Fibroblast of lung (primary cell): ENCODE measurements around the gene C2. TPM values are rescaled to one million over a fixed set of nuclear protein-coding genes. Genes with fewer than 3 reads are reported as not detected.

Experiments used
- DNase-seq, 2 donors: peaks; one replicate each; pipeline versions ENCODE4 v3.0.0 to v3.0.0-alpha.2; 2010; ENCODE audit warnings: low read depth in 2 of 2
- H2AFZ ChIP-seq: 2 replicates; pipeline ENCODE4 v1.5.1; 2012; ENCODE audit warnings: low read length, control low read depth, inconsistent platforms
- H3K27ac ChIP-seq: 2 replicates; pipeline ENCODE4 v1.5.1; 2011; ENCODE audit warnings: low read length, control low read depth; ENCODE audit not compliant: insufficient read depth
- H3K27me3 ChIP-seq: 2 replicates; pipeline ENCODE4 v1.5.1; 2011; ENCODE audit warnings: mild to moderate bottlenecking, low read length; ENCODE audit not compliant: control insufficient read depth, insufficient read depth
- H3K36me3 ChIP-seq: 2 replicates; pipeline ENCODE4 v1.5.1; 2011; ENCODE audit warnings: low read length; ENCODE audit not compliant: control insufficient read depth, insufficient read depth
- H3K4me1 ChIP-seq: 2 replicates; pipeline ENCODE4 v1.5.1; 2011; ENCODE audit warnings: low read length; ENCODE audit not compliant: control insufficient read depth, insufficient read depth; ENCODE audit errors: extremely low read depth
- H3K4me2 ChIP-seq: 2 replicates; pipeline ENCODE4 v1.5.1; 2011; ENCODE audit warnings: low read length, control low read depth; ENCODE audit not compliant: insufficient read depth; ENCODE audit errors: extremely low read depth
- H3K4me3 ChIP-seq, 4 experiments: fragments of 200-600 bp in 1 of 4; sonication (generic) in 1 of 4; replicated peaks in 1 of 4; 2 replicates each; pipeline ENCODE4 v1.5.1; 2011 to 2016; ENCODE audit warnings: low read length in 4 of 4, low read depth in 3 of 4, mild to moderate bottlenecking in 3 of 4, control low read depth in 2 of 4, inconsistent platforms in 1 of 4, mixed read lengths in 1 of 4; ENCODE audit not compliant: insufficient read depth in 1 of 4; ENCODE audit errors: control extremely low read depth in 1 of 4
- H3K79me2 ChIP-seq: 2 replicates; pipeline ENCODE4 v1.5.1; 2012; ENCODE audit warnings: mild to moderate bottlenecking, low read length, inconsistent platforms; ENCODE audit not compliant: control insufficient read depth, insufficient read depth
- H3K9ac ChIP-seq: 2 replicates; pipeline ENCODE4 v1.5.1; 2011; ENCODE audit warnings: mild to moderate bottlenecking, low read length, control low read depth; ENCODE audit not compliant: insufficient read depth
- H3K9me3 ChIP-seq: 2 replicates; pipeline ENCODE4 v1.5.1; 2012; ENCODE audit warnings: low read depth, low read length; ENCODE audit not compliant: control insufficient read depth, insufficient read depth
- H4K20me1 ChIP-seq: 2 replicates; pipeline ENCODE4 v1.5.1; 2011; ENCODE audit warnings: low read length; ENCODE audit not compliant: control insufficient read depth, insufficient read depth; ENCODE audit errors: extremely low read depth
- CTCF ChIP-seq, 2 donors: IDR thresholded peaks in 1 of 2; conservative IDR thresholded peaks in 1 of 2; 1 replicate in 1 of 2; 2 replicates in 1 of 2; pipeline ENCODE4 v1.5.1; 2011 to 2012; ENCODE audit warnings: low read length in 2 of 2, control low read depth in 1 of 2, inconsistent platforms in 1 of 2, low read depth in 1 of 2, mild to moderate bottlenecking in 1 of 2
- EZH2 ChIP-seq: IDR thresholded peaks from 2 replicates; pipeline ENCODE4 v1.5.1; 2012; ENCODE audit warnings: low read length, control low read depth, mild to moderate bottlenecking; ENCODE audit errors: missing control alignments
- polyA plus RNA-seq, 2 donors: library from polyadenylated mRNA; depleted of rRNA in 1 of 2; stranded (reverse) in 1 of 2; unstranded in 1 of 2; fragments of >200 nt; gene quantifications; 2 replicates each; pipeline ENCODE4 v1.2.1, GENCODE V29; 2011 to 2012; ENCODE audit warnings: missing spikeins in 1 of 2
- total RNA-seq: library from RNA; depleted of rRNA; stranded (reverse); fragments of >200 nt; gene quantifications from 2 replicates; pipeline ENCODE4 v1.2.1, GENCODE V29; 2014

The C2 gene
- total and polyA plus RNA-seq, 2 donors (not counting 1 experiment from before 2014, with no cell fraction given), result 7.6 to 16.8 TPM

- TF ChIP-seq CTCF (conservative IDR thresholded peaks at IDR 0.05 in 1 of 2, IDR thresholded peaks at IDR 0.05 in 1 of 2; ENCODE audit: low read depth in 1 of 2, low read length in 2 of 2) (no peak), EZH2 (no peak)
- H3K4me2 ChIP-seq, result no peak overlapping the region
- no peaks in the 10 kb centered on the region for H4K20me1 ChIP-seq
- no peak overlapping the region for H3K9ac ChIP-seq
- no peak for DNase-seq
- H3K27ac ChIP-seq, result peak overlapping the region; percentile 17
- no peaks in the 10 kb centered on the region for H3K27me3 ChIP-seq
- H3K4me1 ChIP-seq, result peaks cover 15% of the 10 kb centered on the region
- H2AFZ ChIP-seq, result no peak overlapping the region
- no peaks in the 10 kb centered on the region for H3K9me3 ChIP-seq
- no peaks in the 10 kb centered on the region for H3K79me2 ChIP-seq
- H3K4me3 ChIP-seq, result no peak overlapping the region
- no peaks in the 10 kb centered on the region for H3K36me3 ChIP-seq
These were observed 15.5 kb upstream of the C2 start for GRCh38 chr6:31911826-31912585.

- H3K79me2 ChIP-seq, result no peaks in the 10 kb centered on the region
- H3K4me1 ChIP-seq, result peaks cover 3% of the 10 kb centered on the region
- H3K27ac ChIP-seq, result no peak overlapping the region
- DNase-seq, result no peak
- no peak overlapping the region for H3K4me2 ChIP-seq
- no peaks in the 10 kb centered on the region for H3K9me3 ChIP-seq
- no peak for TF ChIP-seq EZH2
- no peak for TF ChIP-seq CTCF (conservative IDR thresholded peaks at IDR 0.05 in 1 of 2, IDR thresholded peaks at IDR 0.05 in 1 of 2; ENCODE audit: low read depth in 1 of 2, low read length in 2 of 2)
- no peaks in the 10 kb centered on the region for H4K20me1 ChIP-seq
- no peak overlapping the region for H3K9ac ChIP-seq
- H2AFZ ChIP-seq, result no peak overlapping the region
- no peaks in the 10 kb centered on the region for H3K27me3 ChIP-seq
- no peak overlapping the region for H3K4me3 ChIP-seq
- H3K36me3 ChIP-seq, result no peaks in the 10 kb centered on the region
These were observed 12.2 kb upstream of the C2 start for GRCh38 chr6:31915351-31915750.

GRCh38 chr6:31915756-31916155 is 11.8 kb upstream of the C2 start:
- Histone ChIP-seq H3K9me3 (no peaks in the 10 kb centered on the region), H3K36me3 (no peaks in the 10 kb centered on the region), H3K27me3 (no peaks in the 10 kb centered on the region), H3K4me1 (peaks cover 3% of the 10 kb centered on the region), H3K9ac (no peak overlapping the region), H3K4me3 (no peak overlapping the region), H4K20me1 (no peaks in the 10 kb centered on the region), H3K27ac (no peak overlapping the region), H2AFZ (no peak overlapping the region), H3K4me2 (no peak overlapping the region), H3K79me2 (no peaks in the 10 kb centered on the region)
- TF ChIP-seq CTCF (conservative IDR thresholded peaks at IDR 0.05 in 1 of 2, IDR thresholded peaks at IDR 0.05 in 1 of 2; ENCODE audit: low read depth in 1 of 2, low read length in 2 of 2) (no peak), EZH2 (no peak)
- DNase-seq, result no peak
